Fibroblast of villous mesenchyme (primary cell): Measurements from ENCODE around the gene JMJD1C. TPM values are rescaled to one million over a fixed set of nuclear protein-coding genes. Genes with fewer than 3 reads are reported as not detected.

Experiments used
- DNase-seq: peaks from one replicate; pipeline ENCODE4 v3.0.0-alpha.2; 2010; ENCODE audit warnings: low read depth
- H3K4me3 ChIP-seq: 2 replicates; pipeline ENCODE4 v1.5.1; 2011; ENCODE audit warnings: low read depth, mild to moderate bottlenecking, low read length
- total RNA-seq: library from RNA; depleted of rRNA; stranded (reverse); fragments of >200 nt; gene quantifications from 2 replicates; pipeline ENCODE4 v1.2.3, GENCODE V29; 2012
- TF ChIP-seq, protein P1 (sequence below): IDR thresholded peaks from 2 replicates; pipeline ENCODE4 v1.5.1; 2012; ENCODE audit warnings: low read depth, mild to moderate bottlenecking, low read length; ENCODE audit not compliant: insufficient read depth

JMJD1C gene
- total RNA-seq, 1 donor = 98.4 TPM

DNA sequence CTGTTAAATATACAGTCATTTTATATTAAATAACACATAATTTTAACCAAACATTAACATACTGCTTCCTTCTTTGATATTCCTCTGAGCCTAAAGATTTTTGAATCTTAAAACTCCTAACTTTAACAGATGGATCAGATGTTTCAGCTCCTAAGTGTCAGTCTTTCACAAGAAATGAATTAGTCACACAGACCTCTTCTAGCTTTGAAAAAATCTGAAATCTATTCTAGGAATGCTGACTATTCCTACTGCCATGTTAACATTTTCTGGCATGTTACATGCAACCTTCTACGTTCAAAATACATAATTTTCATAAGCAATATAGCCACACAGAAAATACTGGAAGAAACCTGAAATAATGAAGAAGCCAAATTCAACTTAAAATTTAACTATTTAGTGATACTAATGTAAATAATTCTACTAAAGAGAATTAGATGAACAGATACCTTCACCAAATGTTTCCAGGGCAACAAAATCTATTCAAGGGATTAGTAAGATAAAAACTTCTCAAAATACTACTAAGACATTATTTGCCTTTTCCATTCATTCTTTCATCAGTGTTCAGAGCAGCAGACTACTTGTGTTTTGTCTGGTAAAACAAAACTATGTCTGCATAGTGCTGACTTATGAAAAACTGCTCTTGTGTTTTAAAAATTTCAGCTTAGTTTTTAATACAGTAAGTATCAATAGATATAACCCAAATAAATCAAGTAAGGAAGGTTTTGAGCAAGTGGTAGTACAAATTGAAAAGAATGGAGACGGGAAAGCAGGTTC is 9.2 kb downstream of the JMJD1C start:
- H3K4me3 ChIP-seq = no peak overlapping the region
- DNase-seq = peak; percentile 60
- TF ChIP-seq, protein P1, sequence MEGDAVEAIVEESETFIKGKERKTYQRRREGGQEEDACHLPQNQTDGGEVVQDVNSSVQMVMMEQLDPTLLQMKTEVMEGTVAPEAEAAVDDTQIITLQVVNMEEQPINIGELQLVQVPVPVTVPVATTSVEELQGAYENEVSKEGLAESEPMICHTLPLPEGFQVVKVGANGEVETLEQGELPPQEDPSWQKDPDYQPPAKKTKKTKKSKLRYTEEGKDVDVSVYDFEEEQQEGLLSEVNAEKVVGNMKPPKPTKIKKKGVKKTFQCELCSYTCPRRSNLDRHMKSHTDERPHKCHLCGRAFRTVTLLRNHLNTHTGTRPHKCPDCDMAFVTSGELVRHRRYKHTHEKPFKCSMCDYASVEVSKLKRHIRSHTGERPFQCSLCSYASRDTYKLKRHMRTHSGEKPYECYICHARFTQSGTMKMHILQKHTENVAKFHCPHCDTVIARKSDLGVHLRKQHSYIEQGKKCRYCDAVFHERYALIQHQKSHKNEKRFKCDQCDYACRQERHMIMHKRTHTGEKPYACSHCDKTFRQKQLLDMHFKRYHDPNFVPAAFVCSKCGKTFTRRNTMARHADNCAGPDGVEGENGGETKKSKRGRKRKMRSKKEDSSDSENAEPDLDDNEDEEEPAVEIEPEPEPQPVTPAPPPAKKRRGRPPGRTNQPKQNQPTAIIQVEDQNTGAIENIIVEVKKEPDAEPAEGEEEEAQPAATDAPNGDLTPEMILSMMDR = no peak

DNA sequence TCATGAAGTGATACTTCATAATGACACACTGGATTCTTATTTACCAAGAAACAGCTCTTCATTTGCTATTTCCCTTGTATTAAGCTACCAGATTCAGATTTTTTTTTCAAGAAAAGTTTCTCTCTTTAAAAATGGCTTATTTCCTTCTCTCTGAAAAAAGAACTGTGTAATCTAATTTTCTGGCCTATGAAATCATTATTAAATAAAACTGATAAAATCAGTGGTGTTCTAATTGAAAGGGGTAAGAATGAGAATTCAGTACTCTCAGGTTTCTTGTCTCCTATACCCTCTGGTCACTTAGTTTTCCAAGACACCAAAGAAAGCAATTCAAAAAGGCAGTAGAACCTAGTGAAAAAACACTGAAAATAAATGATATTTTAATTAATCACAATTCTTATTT is 10.3 kb downstream of the JMJD1C start:
- DNase-seq = no peak

DNA sequence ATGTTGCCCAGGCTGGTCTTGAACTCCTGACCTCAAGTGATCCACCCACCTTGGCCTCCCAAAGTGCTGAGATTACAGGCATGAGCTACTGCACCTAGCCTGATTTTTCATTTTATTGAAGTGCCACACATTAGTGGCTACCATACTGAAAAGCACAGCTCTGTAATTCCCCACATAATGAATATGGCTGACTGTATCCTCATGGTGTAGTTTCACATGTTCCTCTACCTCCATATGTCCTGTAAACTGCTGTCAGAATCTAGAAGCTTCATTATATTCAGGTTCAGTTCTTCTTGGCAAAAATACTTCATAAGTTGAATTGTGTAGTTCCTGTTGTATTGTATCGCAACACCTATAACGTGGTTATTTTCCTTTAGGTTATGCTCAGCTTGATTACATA is 11.1 kb downstream of the JMJD1C start:
- no peak for DNase-seq
- TF ChIP-seq, protein P1 = no peak
- H3K4me3 ChIP-seq = no peak overlapping the region

More for the DNA sequence above, 10.3 kb downstream of the JMJD1C start:
- no peak overlapping the region for H3K4me3 ChIP-seq
- TF ChIP-seq, protein P1 = no peak

DNA sequence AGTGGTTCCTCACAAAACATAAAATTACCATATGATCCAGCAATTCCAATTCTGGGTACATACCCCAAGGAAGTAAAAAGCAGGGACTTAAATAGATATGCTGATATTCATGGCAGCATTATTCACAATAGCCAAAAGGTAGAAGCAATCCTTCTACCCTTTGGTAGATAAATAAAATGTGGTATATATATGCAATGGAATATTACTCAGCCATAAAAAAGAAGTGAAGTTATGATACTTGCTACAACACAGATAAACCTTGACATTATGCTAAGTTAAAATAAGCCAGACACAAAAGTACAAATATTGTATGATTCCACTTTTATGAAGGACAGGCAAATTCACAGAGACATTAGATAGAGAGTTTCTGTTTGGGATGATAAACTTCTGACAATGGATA is 13.3 kb downstream of the JMJD1C start:
- TF ChIP-seq, protein P1 = no peak
- H3K4me3 ChIP-seq = no peak overlapping the region
- no peak for DNase-seq

DNA sequence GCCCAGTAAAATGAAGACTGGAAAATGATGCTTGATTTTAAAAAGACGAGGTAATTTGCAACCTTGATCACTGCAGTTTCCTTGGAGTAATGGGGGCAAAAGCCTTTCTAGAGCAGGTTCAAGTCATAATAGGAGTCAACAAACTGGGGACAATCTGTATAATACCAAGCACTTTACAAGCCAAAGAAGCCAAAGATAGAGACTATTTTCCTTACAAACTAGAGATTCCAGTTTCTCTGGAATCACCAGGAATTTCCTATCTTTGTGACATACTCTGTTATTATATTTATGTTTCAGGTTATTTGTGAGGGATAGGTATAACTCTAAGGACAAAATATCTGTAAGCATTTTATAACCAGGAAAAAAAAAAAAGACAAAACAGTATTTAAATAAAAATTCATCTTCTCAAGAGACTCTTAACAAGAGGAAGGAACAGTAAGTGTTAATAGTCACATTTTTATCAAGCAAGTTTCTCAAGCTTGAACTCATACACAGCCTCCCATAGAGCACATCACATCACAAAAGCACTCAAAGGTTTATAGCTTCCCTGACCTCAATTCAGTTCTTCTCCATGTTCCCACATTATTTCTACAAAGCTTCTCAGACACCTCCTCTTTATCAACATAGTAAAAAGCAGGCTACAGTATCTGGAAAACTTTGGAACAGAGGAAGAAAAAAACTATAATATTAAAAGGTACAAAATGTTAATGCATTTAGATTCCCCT is 18.9 kb downstream of the JMJD1C start:
- TF ChIP-seq, protein P1 = no peak
- H3K4me3 ChIP-seq = no peak overlapping the region
- peak; percentile 88 for DNase-seq

DNA sequence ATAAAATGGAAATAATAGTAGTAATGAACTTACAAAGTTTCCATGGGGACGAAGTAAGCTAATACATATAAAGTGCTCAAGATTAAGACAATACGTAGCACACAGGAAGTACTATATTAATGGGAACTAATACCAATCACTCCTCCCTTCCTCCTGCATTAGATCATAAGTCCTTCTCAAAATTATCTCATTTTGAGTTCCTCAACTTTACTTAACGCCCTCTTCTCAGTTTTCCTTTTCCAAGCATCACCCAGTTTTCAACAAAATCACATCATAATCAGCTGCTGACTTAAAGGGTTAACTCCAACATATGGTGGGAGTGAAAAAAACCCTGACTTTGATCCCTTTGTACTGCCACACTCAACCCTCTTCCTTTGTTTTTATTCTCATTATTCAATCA is 24.4 kb downstream of the JMJD1C start:
- DNase-seq = no peak
- no peak overlapping the region for H3K4me3 ChIP-seq
- TF ChIP-seq, protein P1 = no peak
